MM.1S (cell line): ENCODE measurements around the gene MAPK8IP2.

Source experiments
- DNase-seq: peaks from one replicate; pipeline ENCODE4 v3.0.0-alpha.2; 2015
- H2AFZ ChIP-seq: fragments of 300-600 bp; sonication (generic); 2 replicates; pipeline ENCODE4 v1.6.0; 2016; ENCODE audit warnings: antibody characterized with exemption, low read length
- H3F3A ChIP-seq: fragments of 300-600 bp; sonication (generic); 2 replicates; pipeline ENCODE4 v1.6.1; 2016; ENCODE audit warnings: mild to moderate bottlenecking, antibody characterized with exemption, low read length, moderate library complexity, mixed read lengths; ENCODE audit not compliant: insufficient read depth
- H3K27ac ChIP-seq: fragments of 300-600 bp; sonication (generic); 2 replicates; pipeline ENCODE4 v1.5.1; 2016; ENCODE audit warnings: mild to moderate bottlenecking, low read length
- H3K27me3 ChIP-seq: fragments of 300-600 bp; sonication (generic); replicated peaks from 2 replicates; pipeline ENCODE4 v1.6.0; 2016; ENCODE audit warnings: low read length; ENCODE audit not compliant: insufficient read depth
- H3K36me3 ChIP-seq: fragments of 300-600 bp; sonication (generic); replicated peaks from 2 replicates; pipeline ENCODE4 v1.6.1; 2016; ENCODE audit warnings: mild to moderate bottlenecking, low read length, mixed read lengths; ENCODE audit not compliant: insufficient read depth
- H3K4me1 ChIP-seq: fragments of 300-600 bp; sonication (generic); 2 replicates; pipeline ENCODE4 v1.6.1; 2016; ENCODE audit warnings: low read length, mixed read lengths
- H3K4me2 ChIP-seq: fragments of 300-600 bp; sonication (generic); 2 replicates; pipeline ENCODE4 v1.6.0; 2016; ENCODE audit warnings: low read depth, low read length
- H3K4me3 ChIP-seq: fragments of 300-600 bp; sonication (generic); 2 replicates; pipeline ENCODE4 v1.5.1; 2016; ENCODE audit warnings: low read length, mixed read lengths
- H3K79me2 ChIP-seq: fragments of 300-600 bp; sonication (generic); 2 replicates; pipeline ENCODE4 v1.6.1; 2016; ENCODE audit warnings: mixed run types, low read length, mixed read lengths
- H3K9ac ChIP-seq: fragments of 300-600 bp; sonication (generic); 2 replicates; pipeline ENCODE4 v1.6.1; 2016; ENCODE audit warnings: low read length, mixed read lengths
- H3K9me2 ChIP-seq: fragments of 300-600 bp; sonication (generic); replicated peaks from 2 replicates; pipeline ENCODE4 v1.6.1; 2016; ENCODE audit warnings: mild to moderate bottlenecking, low read length, mixed read lengths; ENCODE audit not compliant: insufficient read depth
- H3K9me3 ChIP-seq: fragments of 300-600 bp; sonication (generic); replicated peaks from 2 replicates; pipeline ENCODE4 v1.6.1; 2016; ENCODE audit warnings: mild to moderate bottlenecking, low read length, mixed read lengths; ENCODE audit not compliant: insufficient read depth
- H4K20me1 ChIP-seq: fragments of 300-600 bp; sonication (generic); 2 replicates; pipeline ENCODE4 v1.6.1; 2016; ENCODE audit warnings: mild to moderate bottlenecking, low read length, moderate library complexity, mixed read lengths; ENCODE audit not compliant: insufficient read depth
- CTCF ChIP-seq: fragments of 300-600 bp; sonication (generic); IDR thresholded peaks from 2 replicates; pipeline ENCODE4 v1.5.1; 2016; ENCODE audit warnings: antibody characterized with exemption, low read length, mixed read lengths
- EZH2 ChIP-seq: fragments of 300-600 bp; sonication (generic); optimal IDR thresholded peaks from 2 replicates; pipeline ENCODE3; 2017; ENCODE audit warnings: low read depth, mild to moderate bottlenecking, antibody characterized with exemption, low read length, mixed read lengths
- EZH2phosphoT487 ChIP-seq: fragments of 300-600 bp; sonication (generic); IDR thresholded peaks from 2 replicates; pipeline ENCODE4 v1.6.1; 2018; ENCODE audit warnings: antibody characterized with exemption, low read length

MAPK8IP2 gene

GRCh38 chr22:50573491-50574382 lies 26.9 kb upstream of the MAPK8IP2 start:
- H3K9ac ChIP-seq = no peak overlapping the region
- TF ChIP-seq EZH2 (no peak), CTCF (no peak), EZH2phosphoT487 (no peak)
- no peaks in the 10 kb centered on the region for H3K9me3 ChIP-seq
- no peaks in the 10 kb centered on the region for H4K20me1 ChIP-seq
- H3K27me3 ChIP-seq = no peaks in the 10 kb centered on the region
- DNase-seq = no peak
- no peaks in the 10 kb centered on the region for H3K36me3 ChIP-seq
- no peak overlapping the region for H3K27ac ChIP-seq
- no peaks in the 10 kb centered on the region for H3K79me2 ChIP-seq
- H3K4me1 ChIP-seq = no peaks in the 10 kb centered on the region
- H2AFZ ChIP-seq = no peak overlapping the region
- no peaks in the 10 kb centered on the region for H3K9me2 ChIP-seq
- H3F3A ChIP-seq = no peaks in the 10 kb centered on the region
- H3K4me2 ChIP-seq = no peak overlapping the region
- no peak overlapping the region for H3K4me3 ChIP-seq

- no peak overlapping the region for H3K4me2 ChIP-seq
- H3F3A ChIP-seq = no peaks in the 10 kb centered on the region
- H3K9me3 ChIP-seq = no peaks in the 10 kb centered on the region
- no peaks in the 10 kb centered on the region for H3K36me3 ChIP-seq
- no peaks in the 10 kb centered on the region for H3K79me2 ChIP-seq
- no peaks in the 10 kb centered on the region for H3K27me3 ChIP-seq
- H3K4me1 ChIP-seq = no peaks in the 10 kb centered on the region
- DNase-seq = no peak
- H3K9me2 ChIP-seq = no peaks in the 10 kb centered on the region
- no peaks in the 10 kb centered on the region for H4K20me1 ChIP-seq
- H2AFZ ChIP-seq = no peak overlapping the region
- TF ChIP-seq EZH2phosphoT487 (no peak), EZH2 (no peak), CTCF (no peak)
- no peak overlapping the region for H3K9ac ChIP-seq
- no peak overlapping the region for H3K27ac ChIP-seq
- H3K4me3 ChIP-seq = no peak overlapping the region
These were observed 26.2 kb upstream of the MAPK8IP2 start for GRCh38 chr22:50574383-50574755.

GRCh38 chr22:50575426-50575941 lies 25.1 kb upstream of the MAPK8IP2 start:
- no peak overlapping the region for H3K4me3 ChIP-seq
- DNase-seq = no peak
- H3K4me2 ChIP-seq = no peak overlapping the region
- H4K20me1 ChIP-seq = no peaks in the 10 kb centered on the region
- no peaks in the 10 kb centered on the region for H3F3A ChIP-seq
- no peaks in the 10 kb centered on the region for H3K9me2 ChIP-seq
- H2AFZ ChIP-seq = no peak overlapping the region
- H3K4me1 ChIP-seq = no peaks in the 10 kb centered on the region
- no peak overlapping the region for H3K9ac ChIP-seq
- no peaks in the 10 kb centered on the region for H3K36me3 ChIP-seq
- no peak overlapping the region for H3K27ac ChIP-seq
- H3K27me3 ChIP-seq = no peaks in the 10 kb centered on the region
- TF ChIP-seq CTCF (no peak), EZH2phosphoT487 (no peak), EZH2 (no peak)
- H3K9me3 ChIP-seq = no peaks in the 10 kb centered on the region
- no peaks in the 10 kb centered on the region for H3K79me2 ChIP-seq
